Left cardiac atrium (tissue), 4 donors: ENCODE measurements around the gene KBTBD4. TPM values are rescaled to one million over a fixed set of nuclear protein-coding genes. Genes with fewer than 3 reads are reported as not detected.
"Not testable (repeated sequence)": the region's sequence is repeated elsewhere in the genome, so short reads cannot be mapped to it uniquely, and the experiment has no call there.

Experiments used
- ATAC-seq, 2 donors: fragments of 200-7000 bp; cut with Tn5 transposase; one replicate each; pipeline ENCODE4 v1.9.1; 2020; ENCODE audit warnings: mild to moderate bottlenecking in 2 of 2, moderate library complexity in 2 of 2
- DNase-seq: peaks from one replicate; pipeline ENCODE4 v3.0.0-alpha.2; 2020
- intact Hi-C, 2 donors: fragments of 100-400 bp; cut with DNase I; formaldehyde crosslinking; loops; one replicate each; pipeline versions ENCODE4 v1.14.1 to v1.15.1; 2022 to 2023
- total RNA-seq, 2 donors: library from RNA; stranded (reverse); fragmentation: NEBNext Ultra II Directional; extraction: Animal tissue kit (Norgen Biotek cat#: 25700); gene quantifications; one replicate each; pipeline ENCODE4 v1.2.1, GENCODE V29; 2021
- donor health status: DM: no; HTN: yes; CAD: no.
- donor health status: DM: no; HTN: yes; CAD: no; lungs with severe emphysema.
- donor health status: DM: yes; HTN: yes; CAD: no.
- donor health status: Dilated cardiomyopathy.

KBTBD4 gene
- total RNA-seq, 2 donors from 2014 or later: 10.2 to 12.2 TPM

DNA sequence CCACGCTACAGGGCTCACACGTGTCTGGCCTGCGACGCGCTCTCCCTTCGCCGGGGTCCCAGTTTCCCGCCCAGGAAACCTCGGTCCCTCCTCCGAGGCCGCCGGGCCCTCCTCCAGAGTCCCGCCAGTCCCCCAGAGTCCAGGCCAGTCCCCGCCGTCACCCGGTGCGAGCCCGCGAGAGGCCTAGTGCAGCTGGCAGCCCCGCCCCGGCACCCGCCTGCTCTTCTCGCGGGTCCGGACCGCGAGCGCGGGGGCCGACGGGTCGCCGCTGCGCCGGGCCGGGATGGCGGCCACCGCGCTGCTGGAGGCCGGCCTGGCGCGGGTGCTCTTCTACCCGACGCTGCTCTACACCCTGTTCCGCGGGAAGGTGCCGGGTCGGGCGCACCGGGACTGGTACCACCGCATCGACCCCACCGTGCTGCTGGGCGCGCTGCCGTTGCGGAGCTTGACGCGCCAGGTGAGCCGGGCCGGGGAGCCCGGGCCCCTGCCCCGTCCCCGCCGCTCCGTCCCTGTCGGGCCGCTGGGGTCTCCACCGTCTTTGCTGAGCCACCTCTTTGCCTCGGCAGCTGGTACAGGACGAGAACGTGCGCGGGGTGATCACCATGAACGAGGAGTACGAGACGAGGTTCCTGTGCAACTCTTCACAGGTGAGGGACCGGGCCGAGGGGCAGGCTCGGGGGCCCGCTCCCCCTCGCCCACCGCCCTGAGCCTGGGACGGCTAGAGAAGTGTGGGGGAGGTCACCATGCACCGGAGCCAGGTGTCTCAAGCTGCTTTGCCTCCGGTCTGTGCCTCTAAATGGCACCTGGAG lies 13.2 kb downstream of the KBTBD4 start, which contains the start of gene PTPMT1:
PTPMT1 (plus strand) TSS at position 260 of the 809 bp plus-strand sequence; CDS start at position 284, 24 bp downstream.
- peak; percentile 96 to 98 for ATAC-seq
- intact Hi-C loops: no loop called here
- DNase-seq: peak; percentile 83

DNA sequence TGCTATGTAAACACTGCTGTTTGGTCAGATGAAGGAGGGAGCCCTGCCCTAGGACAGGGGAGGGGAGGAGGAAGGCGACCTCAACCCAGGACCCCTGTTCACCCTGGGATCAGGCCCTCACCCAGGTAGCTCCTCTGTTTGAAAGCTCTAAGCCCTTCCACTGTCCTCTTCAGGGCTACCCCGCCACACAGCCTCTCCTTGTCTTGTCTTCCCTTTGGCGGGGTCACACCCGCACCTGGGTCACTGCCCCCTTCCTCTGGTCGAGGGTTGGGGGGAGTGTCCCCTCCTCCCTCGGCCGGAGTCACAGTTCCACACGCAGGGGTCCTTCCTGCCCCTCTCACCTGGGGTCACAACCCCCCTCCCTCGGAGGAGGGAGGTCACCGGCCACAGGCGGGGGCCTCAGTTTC lies 13.8 kb downstream of the KBTBD4 start:
- intact Hi-C loops: no loop called here
- DNase-seq (no peak), ATAC-seq (peak; percentile 3 to 14)

DNA sequence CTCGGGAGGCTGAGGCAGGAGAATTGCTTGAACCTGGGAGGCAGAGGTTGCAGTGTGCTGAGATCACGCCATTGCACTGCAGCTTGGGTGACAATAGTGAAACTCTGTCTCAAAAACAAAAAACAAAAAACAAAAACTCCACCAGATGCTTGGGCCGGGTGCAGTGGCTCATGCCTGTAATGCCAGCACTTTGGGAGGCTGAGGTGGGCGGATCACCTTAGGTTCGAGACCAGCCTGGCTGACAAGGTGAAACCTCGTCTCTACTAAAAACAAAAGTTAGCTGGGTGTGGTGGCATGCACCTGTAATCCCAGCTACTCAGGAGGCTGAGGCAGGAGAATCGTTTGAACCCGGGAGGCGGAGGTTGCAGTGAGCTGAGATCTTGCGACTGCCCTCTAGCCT lies 14.4 kb downstream of the KBTBD4 start:
- ATAC-seq, DNase-seq, intact Hi-C loops: not testable (repeated sequence)

DNA sequence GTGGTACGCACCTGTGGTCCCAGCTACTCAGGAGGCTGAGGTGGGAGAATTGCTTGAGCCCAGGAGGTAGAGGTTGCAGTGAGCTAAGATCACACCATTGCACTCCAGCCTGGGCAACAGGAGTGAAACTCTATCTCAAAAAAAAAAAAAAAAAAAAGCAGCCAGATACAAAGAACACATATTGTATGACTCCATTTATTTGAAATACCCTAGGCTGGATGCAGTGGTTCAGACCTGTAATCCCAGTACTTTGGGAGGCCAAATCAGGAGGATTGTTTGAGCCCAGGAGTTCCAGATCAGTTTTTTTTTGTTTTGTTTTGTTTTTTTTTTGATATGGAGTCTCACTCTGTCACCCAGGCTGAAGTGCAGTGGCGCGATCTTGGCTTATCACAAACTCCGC lies 16.4 kb downstream of the KBTBD4 start:
- intact Hi-C loops, ATAC-seq, DNase-seq: not testable (repeated sequence)

DNA sequence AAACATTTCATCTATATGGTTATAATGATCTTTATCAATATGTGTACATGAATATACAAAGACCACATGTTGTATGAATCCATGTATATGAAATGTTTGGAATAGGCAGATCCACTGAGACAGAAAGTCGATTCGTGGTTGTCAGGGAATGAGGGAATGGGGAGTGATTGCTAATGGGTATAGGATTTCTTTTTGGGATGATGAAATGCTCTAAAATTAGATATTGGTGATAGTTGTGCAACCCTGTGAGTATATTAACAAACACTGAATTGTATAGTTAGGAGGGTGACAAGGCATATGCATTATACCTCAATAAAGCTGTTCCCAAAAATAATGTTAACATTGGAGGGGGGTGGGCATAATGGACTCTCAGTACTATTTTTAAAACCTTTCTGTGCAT lies 18.3 kb downstream of the KBTBD4 start:
- intact Hi-C loops: no loop called here
- DNase-seq (no peak), ATAC-seq (no peak)

DNA sequence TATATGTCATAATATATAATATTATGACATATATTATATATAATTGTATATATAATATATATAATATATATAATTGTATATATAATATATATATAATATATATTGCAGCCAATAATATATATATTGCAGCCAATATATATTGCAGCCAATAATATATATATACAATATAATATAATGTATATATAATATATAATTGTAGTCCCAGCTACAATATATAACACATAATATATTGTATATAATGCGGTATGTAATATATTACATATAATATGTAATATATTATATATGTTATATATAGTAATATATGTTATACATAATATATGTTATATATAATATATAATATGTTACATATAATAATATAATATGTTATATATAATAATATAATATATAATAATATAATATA lies 20.1 kb downstream of the KBTBD4 start:
- ATAC-seq (no peak), DNase-seq (no peak)
- intact Hi-C loops: no loop called here

DNA sequence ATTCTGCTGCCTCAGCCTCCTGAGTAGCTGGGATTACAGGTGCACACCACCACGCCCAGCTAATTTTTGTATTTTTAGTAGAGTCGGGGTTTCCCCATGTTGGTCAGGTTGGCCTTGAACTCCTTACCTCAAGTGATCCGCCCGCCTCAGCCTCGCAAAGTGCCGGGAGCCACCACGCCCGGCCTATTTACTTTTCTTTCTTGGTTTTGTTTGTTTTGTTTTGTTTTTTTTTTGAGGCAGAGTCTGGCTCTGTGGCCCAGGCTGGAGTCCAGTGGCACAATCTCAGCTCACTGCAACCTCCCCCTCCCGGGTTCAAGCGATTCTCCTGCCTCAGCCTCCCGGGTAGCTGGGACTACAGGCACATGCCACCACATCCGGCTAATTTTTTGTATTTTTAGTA lies 21.8 kb downstream of the KBTBD4 start:
- DNase-seq, ATAC-seq, intact Hi-C loops: not testable (repeated sequence)

DNA sequence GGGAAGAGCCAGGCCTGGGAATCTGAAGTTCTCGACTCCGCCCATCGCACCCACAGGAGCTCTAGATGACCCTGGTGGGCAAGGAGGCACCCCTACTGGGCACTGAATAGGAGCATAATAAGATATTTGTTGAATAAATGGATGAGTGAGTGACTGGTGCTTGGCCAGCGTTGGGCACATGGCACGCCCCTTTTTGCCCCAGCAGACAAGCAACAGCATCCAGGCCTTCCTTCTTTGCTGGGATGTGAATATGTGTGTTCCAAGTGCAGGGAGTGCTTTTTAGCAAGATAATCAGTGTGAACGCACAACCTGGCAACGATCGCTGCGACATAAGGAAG lies 25.4 kb downstream of the KBTBD4 start:
- ATAC-seq (peak in 1 of 2 donors; percentile 38), DNase-seq (no peak)
- intact Hi-C loops: no loop called here

DNA sequence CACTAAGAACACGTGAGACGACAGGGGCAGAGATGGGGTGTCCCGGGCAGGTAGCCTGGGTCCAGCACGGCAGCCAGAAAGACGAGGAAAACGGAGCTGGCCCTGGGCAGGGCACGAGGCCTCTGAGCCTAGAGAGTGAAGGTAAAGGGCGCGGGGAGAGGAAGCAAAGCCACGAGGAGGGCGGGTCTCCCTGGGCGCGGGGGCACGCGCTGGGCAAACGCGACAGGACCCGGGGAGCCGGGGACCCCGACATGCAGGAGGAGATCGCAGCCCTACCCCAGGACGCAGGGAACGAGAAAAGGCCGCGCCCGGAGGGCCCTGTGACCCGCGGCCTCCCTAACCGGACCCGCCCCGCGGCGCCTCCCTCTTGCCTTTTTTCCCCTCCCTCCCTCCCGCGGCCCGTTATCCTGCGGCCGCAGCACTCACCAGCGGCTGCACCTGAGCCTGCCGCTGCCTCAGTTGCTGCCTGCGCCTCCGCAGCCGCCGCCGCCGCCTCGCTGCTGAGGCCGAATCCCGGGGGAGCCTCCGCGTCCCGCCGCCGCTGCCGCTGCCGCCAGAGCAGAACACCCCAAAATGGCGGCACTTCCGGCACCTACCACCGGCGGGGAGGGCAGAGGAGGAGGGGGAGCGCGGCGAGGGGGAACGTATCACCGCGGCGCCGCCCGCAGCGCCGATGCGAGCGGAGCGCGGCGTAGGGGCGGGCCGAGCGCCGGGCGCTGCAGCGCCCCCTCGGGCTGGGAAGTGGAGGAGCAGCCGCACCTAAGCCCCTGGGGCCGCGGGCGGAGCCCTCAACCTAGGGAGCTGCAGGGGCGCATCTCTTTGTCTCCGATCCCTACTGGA lies 26.0 kb downstream of the KBTBD4 start, which contains the start of gene CELF1:
CELF1 (minus strand) TSS at position 567 of the 840 bp plus-strand sequence. CDS start 53,609 bp downstream, outside the sequence.
- intact Hi-C loops: no loop called here
- DNase-seq: peak; percentile 92
- ATAC-seq: peak; percentile 99

DNA sequence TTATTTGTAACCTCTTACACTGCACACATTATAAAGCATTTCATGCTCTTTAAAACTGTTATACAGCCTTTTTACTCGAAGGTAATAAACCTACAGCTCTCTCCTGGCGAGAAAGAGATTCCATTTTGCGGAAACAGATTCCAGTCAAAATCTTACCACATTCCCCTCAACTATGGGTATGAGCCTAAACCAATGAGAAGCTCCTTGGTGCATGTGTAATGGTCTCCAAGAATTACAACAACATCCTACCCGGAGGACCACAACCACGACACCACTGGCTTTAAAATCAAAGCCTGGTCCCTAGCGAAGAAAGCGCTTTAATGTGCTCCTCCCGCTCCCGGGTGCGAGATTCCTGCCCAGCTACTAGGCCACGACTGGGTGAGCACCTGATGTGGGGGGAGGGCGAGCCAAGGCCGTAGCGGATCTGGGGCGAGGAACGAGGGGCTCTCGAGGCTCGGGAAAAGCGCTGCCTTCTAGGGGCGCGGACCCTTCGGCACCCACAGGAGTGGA lies 26.7 kb downstream of the KBTBD4 start:
- peak; percentile 24 for DNase-seq
- intact Hi-C loops: no loop called here
- peak; percentile 13 to 23 for ATAC-seq

DNA sequence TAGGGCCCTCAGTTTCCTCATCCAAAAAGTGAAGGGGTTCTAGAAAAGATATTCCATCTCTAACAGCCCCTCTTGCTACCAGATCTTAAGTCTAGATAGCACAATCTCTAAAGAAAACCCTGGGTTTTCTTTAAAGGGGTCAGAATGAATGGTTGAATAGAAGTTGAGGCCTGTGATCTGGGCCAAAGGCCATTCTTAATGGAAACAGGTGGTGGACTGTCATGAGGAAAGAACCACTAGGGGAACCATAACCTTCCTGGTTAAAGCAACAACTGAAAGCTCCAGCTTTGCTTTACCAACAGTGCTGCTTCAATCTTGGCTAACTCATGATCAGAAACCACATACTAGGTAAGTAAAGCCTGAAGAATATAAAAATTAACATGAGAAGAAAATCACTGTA lies 27.7 kb downstream of the KBTBD4 start:
- no peak for ATAC-seq

DNA sequence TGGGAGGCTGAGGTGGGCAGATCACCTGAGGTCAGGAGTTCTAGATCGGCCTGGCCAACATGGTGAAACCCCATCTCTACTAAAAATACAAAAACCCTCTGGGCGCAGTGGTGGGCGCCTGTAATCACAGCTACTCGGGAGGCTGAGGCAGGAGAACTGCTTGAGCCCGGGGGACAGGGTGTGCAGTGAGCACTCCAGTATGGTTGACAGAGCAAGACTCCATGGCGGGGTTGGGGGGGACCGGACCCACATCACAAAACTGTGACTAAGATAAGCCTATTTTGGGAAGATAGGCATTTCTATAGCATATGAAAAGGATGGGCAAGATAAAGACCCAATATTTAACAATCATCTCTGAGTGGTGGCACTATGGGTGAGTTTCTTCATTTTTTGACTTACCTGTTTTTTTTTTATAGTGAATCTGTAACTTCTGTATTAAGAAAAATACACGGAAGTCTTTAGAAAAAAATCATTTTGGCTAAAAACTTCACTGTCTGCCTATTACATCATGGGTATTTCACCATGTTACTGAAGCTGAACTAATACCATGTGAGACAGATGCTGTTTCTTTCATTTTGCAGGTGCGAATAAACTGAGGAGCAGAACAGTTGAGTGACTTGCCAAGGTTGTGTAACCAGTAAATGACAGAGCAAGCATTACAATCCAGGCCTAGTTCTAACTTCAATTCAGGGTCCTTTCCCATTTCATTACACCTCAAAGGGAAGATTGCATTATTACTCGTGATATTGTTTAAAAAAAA lies 28.3 kb downstream of the KBTBD4 start:
- DNase-seq: no peak
- ATAC-seq: no peak
- intact Hi-C loops: no loop called here

More for the DNA sequence above, 27.7 kb downstream of the KBTBD4 start:
- no peak for DNase-seq
- intact Hi-C loops: no loop called here

DNA sequence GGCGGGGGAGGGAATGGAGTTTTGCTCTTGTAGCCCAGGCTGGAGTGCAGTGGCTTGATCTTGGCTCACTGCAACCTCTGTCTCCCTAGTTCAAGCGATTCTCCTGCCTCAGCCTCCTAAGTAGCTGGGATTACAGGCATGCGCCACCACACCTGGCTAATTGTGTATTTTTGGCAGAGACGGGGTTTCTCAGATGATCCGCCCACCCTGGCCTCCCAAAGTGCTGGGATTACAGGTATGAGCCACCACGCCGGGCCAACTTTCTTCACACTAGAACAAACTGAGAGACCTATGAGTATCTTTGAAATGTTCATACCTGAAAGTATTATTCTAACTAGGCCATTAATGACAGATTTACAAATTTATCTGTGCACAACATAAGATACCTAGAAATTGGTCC lies 32.5 kb downstream of the KBTBD4 start:
- intact Hi-C loops, DNase-seq, ATAC-seq: not testable (repeated sequence)

DNA sequence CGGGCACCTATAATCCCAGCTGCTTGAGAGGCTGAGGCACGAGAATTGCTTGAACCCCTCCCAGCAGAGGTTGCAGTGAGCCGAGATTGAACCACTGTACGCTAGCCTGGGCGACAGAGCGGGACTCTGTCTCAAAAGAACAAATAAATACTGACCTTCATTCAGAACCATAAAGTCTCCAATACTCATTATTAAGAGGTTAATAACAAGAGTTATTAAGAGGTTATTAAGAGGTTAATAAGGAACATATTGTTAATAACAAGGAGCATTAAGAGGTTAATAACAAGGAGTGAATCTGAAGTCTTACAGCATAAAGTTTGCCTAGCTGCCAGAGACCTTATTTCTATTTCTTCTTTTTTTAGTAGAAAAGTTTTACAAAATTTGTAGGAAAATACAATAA lies 33.5 kb downstream of the KBTBD4 start:
- intact Hi-C loops: no loop called here
- ATAC-seq (no peak), DNase-seq (no peak)

DNA sequence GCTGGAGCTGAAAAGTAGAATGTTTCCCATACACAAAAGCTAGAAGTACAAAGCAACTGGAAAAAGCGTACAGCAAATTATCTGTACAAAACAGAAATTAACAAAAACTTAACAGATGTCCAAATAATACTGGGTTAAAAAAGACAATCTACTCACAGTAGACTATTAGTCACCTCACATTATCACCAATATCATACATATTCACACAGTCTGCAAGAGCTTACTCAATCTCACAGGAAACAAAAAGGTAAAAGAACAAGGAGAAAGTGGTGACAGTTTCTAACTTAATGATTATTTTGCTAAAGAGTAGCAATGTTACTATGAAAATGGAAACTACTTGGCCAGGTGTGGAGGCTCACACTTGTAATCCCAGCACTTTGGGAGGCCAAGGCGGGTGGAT lies 37.7 kb downstream of the KBTBD4 start:
- intact Hi-C loops: no loop called here
- ATAC-seq (no peak), DNase-seq (no peak)

DNA sequence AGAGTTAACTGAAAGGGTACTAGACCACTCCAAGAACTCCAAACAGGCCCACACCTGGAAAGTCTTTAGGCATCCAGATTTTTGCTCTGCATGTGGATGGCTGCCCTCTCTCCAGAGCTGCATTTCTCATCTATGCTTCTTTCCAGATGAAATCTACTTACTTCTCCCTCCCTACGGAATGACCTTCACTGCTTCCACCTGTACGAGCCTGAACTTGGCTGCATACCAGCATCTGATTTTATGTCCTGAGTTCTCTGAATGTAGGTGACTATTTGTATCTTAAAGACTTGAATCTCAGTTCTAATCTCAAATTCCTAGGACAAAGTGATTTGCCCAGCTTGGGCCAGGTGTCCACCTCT lies 39.1 kb downstream of the KBTBD4 start:
- no peak for ATAC-seq
- DNase-seq: no peak
- intact Hi-C loops: no loop called here

DNA sequence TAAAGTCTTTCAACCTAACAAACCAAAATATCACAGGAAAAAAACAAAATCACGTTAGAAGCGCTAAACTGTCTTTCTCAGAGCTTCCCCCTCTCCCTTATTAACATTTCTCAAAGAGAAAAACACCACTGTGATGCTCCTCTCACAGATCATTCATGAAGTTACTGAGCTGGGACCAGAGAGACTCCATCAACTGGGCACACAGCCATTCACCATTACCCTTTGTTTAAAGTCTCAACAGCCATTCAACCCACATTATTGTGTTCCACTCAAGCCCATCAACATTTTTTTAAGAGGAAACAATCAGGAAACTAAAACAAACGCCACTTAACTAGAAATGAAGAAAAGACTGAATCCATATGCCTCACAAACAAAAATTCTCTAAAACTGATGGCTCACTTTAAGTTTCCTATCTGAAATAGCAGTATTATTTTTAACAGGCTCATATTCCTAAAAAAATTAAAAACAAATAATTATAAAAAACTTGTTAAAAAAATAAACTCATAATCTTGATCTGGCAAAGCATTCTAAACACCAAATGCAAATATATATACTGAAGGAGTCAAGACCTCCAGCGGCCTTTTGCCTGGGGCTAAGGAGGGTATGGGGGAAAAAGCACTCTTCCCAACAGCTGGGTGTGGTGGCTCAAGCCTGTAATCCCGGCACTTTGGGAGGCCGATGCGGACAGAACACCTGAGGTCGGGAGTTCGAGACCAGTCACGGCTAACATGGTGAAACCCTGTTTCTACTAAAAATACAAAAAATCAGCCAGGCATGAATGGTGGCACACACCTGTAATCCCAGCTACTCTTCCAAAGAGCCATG lies 39.8 kb downstream of the KBTBD4 start:
- DNase-seq (no peak), ATAC-seq (no peak)
- intact Hi-C loops: no loop called here

DNA sequence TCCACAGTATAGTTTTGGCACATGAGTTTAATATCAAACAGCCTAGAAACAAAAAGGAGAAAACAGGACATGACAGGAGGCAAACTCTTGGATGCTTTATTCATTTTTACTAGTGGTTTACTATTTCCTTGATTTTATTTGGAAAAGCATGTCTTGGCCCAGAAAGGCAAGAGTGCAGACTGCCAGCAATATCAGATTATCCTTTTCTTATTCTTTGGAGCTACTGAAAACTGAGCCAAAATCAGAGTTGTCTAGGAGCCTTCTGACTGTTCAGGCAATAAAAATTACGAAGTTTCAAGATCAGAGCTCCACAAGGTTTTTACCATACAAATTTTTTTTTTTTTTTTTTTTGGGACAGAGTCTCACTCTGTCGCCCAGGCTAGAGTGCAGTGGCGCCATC lies 41.9 kb downstream of the KBTBD4 start:
- DNase-seq (no peak), ATAC-seq (peak in 1 of 2 donors; percentile 28)
- intact Hi-C loops: no loop called here
